ENCODE measurements around the gene WDR37. TPM values are rescaled to one million over a fixed set of nuclear protein-coding genes. Genes with fewer than 3 reads are reported as not detected.

WDR37 gene
- total and polyA plus RNA-seq, 2 donors (not counting 1 experiment from before 2014, with no cell fraction given): 17.3 to 33.2 TPM

GRCh38 chr10:1133495-1134045, 77.4 kb downstream of the WDR37 start:
- H3K27ac Mint-ChIP-seq: no peak overlapping the region
- intact Hi-C loops (cut with micrococcal nuclease): no loop called here
- peaks cover 9% of the 10 kb centered on the region for H3K9me3 Mint-ChIP-seq (ENCODE audit: insufficient read depth)

GRCh38 chr10:1134156-1134555, 78.0 kb downstream of the WDR37 start:
- Mint-ChIP-seq H3K4me1 (no peaks in the 10 kb centered on the region), H3K27ac (no peak overlapping the region), H3K4me3 (no peak overlapping the region), H3K27me3 (no peaks in the 10 kb centered on the region), H3K9me3 (ENCODE audit: insufficient read depth) (peaks cover 10% of the 10 kb centered on the region)
- Histone ChIP-seq H3K4me2 (replicated peaks; ENCODE audit: low read depth, low read length, poor library complexity, severe bottlenecking) (no peak overlapping the region), H4K20me1 (ENCODE audit: control insufficient read depth, insufficient read depth, low read length, poor library complexity, severe bottlenecking) (no peaks in the 10 kb centered on the region), H3K27ac (ENCODE audit: low read length in 2 of 2) (no peak overlapping the region), H3K79me2 (ENCODE audit: control insufficient read depth, insufficient read depth, low read length) (no peaks in the 10 kb centered on the region), H2AFZ (ENCODE audit: insufficient read depth, low read depth, low read length, poor library complexity, severe bottlenecking) (no peak overlapping the region), H3K36me3 (replicated peaks in 1 of 2; ENCODE audit: control extremely low read depth in 1 of 2, control insufficient read depth in 1 of 2, extremely low read depth in 1 of 2, insufficient read depth in 2 of 2, low read length in 1 of 2) (peaks cover 0 to 26% of the 10 kb centered on the region in 2 experiments), H3K4me1 (ENCODE audit: control insufficient read depth in 2 of 2, insufficient read depth in 2 of 2, low read length in 2 of 2) (no peaks in the 10 kb centered on the region), H3K9ac (ENCODE audit: low read length) (no peak overlapping the region), H3K9me3 (ENCODE audit: control extremely low read depth in 1 of 3, control insufficient read depth in 2 of 3, insufficient read depth in 1 of 3, low read length in 2 of 3) (peaks cover 4 to 17% (median 13%) of the 10 kb centered on the region in 3 donors), H3K4me3 (ENCODE audit: control extremely low read depth in 1 of 5, extremely low read depth in 1 of 5, insufficient read depth in 1 of 5, low read depth in 2 of 5, low read length in 4 of 5) (no peak overlapping the region), H3K27me3 (replicated peaks in 1 of 4; ENCODE audit: control extremely low read depth in 1 of 4, control insufficient read depth in 3 of 4, insufficient read depth in 4 of 4, low read length in 3 of 4) (no peaks in the 10 kb centered on the region)
- WGBS (ENCODE audit: insufficient coverage): no CpG with 5 or more reads among the region's 2 CpGs
- intact Hi-C loops (cut with micrococcal nuclease): no loop called here
- no peak for TF ChIP-seq EZH2 (IDR thresholded peaks at IDR 0.05; ENCODE audit: borderline replicate concordance, insufficient read depth, low read depth, low read length, poor library complexity, severe bottlenecking)
- TF ChIP-seq CTCF (IDR thresholded peaks at IDR 0.05): no peak
- ATAC-seq (ENCODE audit: low read depth) (no peak), DNase-seq (no peak)
- CTCF ChIA-PET: no interaction called here
- POLR2A ChIA-PET: no interaction called here

More at GRCh38 chr10:1133495-1134045, 77.4 kb downstream of the WDR37 start:
- no peaks in the 10 kb centered on the region for H4K20me1 ChIP-seq (ENCODE audit: control insufficient read depth, insufficient read depth, low read length, poor library complexity, severe bottlenecking)
- no peak overlapping the region for H3K9ac ChIP-seq (ENCODE audit: low read length)
- H3K4me3 Mint-ChIP-seq: no peak overlapping the region
- peaks cover 0 to 32% of the 10 kb centered on the region in 2 experiments for H3K36me3 ChIP-seq (replicated peaks in 1 of 2; ENCODE audit: control extremely low read depth in 1 of 2, control insufficient read depth in 1 of 2, extremely low read depth in 1 of 2, insufficient read depth in 2 of 2, low read length in 1 of 2)
- peaks cover 3 to 17% (median 8%) of the 10 kb centered on the region in 3 donors for H3K9me3 ChIP-seq (ENCODE audit: control extremely low read depth in 1 of 3, control insufficient read depth in 2 of 3, insufficient read depth in 1 of 3, low read length in 2 of 3)
- H3K27me3 Mint-ChIP-seq: no peaks in the 10 kb centered on the region
- POLR2A ChIA-PET: no interaction called here
- no peak overlapping the region for H3K27ac ChIP-seq (ENCODE audit: low read length in 2 of 2)
- CTCF ChIA-PET: no interaction called here
- DNase-seq (no peak), ATAC-seq (ENCODE audit: low read depth) (no peak)
- no peak overlapping the region for H3K4me3 ChIP-seq (ENCODE audit: control extremely low read depth in 1 of 5, extremely low read depth in 1 of 5, insufficient read depth in 1 of 5, low read depth in 2 of 5, low read length in 4 of 5)
- H3K4me2 ChIP-seq (replicated peaks; ENCODE audit: low read depth, low read length, poor library complexity, severe bottlenecking): no peak overlapping the region
- H3K4me1 Mint-ChIP-seq: no peaks in the 10 kb centered on the region
- no peak overlapping the region for H2AFZ ChIP-seq (ENCODE audit: insufficient read depth, low read depth, low read length, poor library complexity, severe bottlenecking)
- TF ChIP-seq EZH2 (IDR thresholded peaks at IDR 0.05; ENCODE audit: borderline replicate concordance, insufficient read depth, low read depth, low read length, poor library complexity, severe bottlenecking): no peak
- no peak for TF ChIP-seq CTCF (IDR thresholded peaks at IDR 0.05)
- no peaks in the 10 kb centered on the region for H3K79me2 ChIP-seq (ENCODE audit: control insufficient read depth, insufficient read depth, low read length)
- H3K27me3 ChIP-seq (replicated peaks in 1 of 4; ENCODE audit: control extremely low read depth in 1 of 4, control insufficient read depth in 3 of 4, insufficient read depth in 4 of 4, low read length in 3 of 4): no peaks in the 10 kb centered on the region
- WGBS (ENCODE audit: insufficient coverage): 98% methylated on average over 3 of the region's 3 CpGs
- H3K4me1 ChIP-seq (ENCODE audit: control insufficient read depth in 2 of 2, insufficient read depth in 2 of 2, low read length in 2 of 2): no peaks in the 10 kb centered on the region

Measured in B cell (primary cell).